A673 (cell line): Measurements from ENCODE around the gene CREB5. TPM values are rescaled to one million over a fixed set of nuclear protein-coding genes. Genes with fewer than 3 reads are reported as not detected.

ENCODE experiments used
- Bru-seq: library from RNA; stranded (reverse); fragments of 400-500 nt; gene quantifications from one replicate; lab custom pipeline; 2021; lab: Mats Ljungman, UMichigan
- BruChase-seq, 2 experiments: library from RNA; stranded (reverse); fragments of 400-500 nt; gene quantifications; one replicate each; lab custom pipeline; 2021; lab: Mats Ljungman, UMichigan
- BruUV-seq: library from RNA; stranded (reverse); fragments of 400-500 nt; replicated peaks from 2 replicates; lab custom pipeline; 2021; lab: Mats Ljungman, UMichigan
- CTCF ChIA-PET: fragments of 300-600 bp; sonication (Branson Sonifier 250); formaldehyde crosslinking; loops from one replicate; lab custom pipeline; 2022; ENCODE audit warnings: antibody characterized with exemption; lab: Charles Lee
- POLR2A ChIA-PET: fragments of 300-600 bp; sonication (Branson Sonifier 250); formaldehyde crosslinking; loops from one replicate; lab custom pipeline; 2022; ENCODE audit warnings: antibody characterized with exemption; ENCODE audit not compliant: low non-redundant PET; lab: Charles Lee
- DNase-seq: peaks from one replicate; pipeline ENCODE4 v3.0.0-alpha.2; 2015; ENCODE audit warnings: low spot score
- H3K27ac ChIP-seq: fragments of 200-600 bp; sonication (generic); 2 replicates; pipeline ENCODE4 v1.5.1; 2016; ENCODE audit warnings: mixed run types, low read depth, mild to moderate bottlenecking, mixed read lengths, antibody characterized with exemption, low read length; ENCODE audit not compliant: poor library complexity, severe bottlenecking
- H3K27me3 ChIP-seq: fragments of 200-600 bp; sonication (generic); replicated peaks from 2 replicates; pipeline ENCODE4 v1.6.1; 2017; ENCODE audit warnings: mixed run types, low read depth, mild to moderate bottlenecking, mixed read lengths, antibody characterized with exemption, low read length; ENCODE audit not compliant: insufficient read depth, poor library complexity
- H3K36me3 ChIP-seq: fragments of 200-600 bp; sonication (generic); 2 replicates; pipeline ENCODE4 v1.6.1; 2016; ENCODE audit warnings: mixed run types, mild to moderate bottlenecking, mixed read lengths, antibody characterized with exemption, low read length; ENCODE audit not compliant: insufficient read depth, poor library complexity, severe bottlenecking
- H3K4me1 ChIP-seq: fragments of 200-600 bp; sonication (generic); 2 replicates; pipeline ENCODE4 v1.6.1; 2017; ENCODE audit warnings: mixed run types, mild to moderate bottlenecking, mixed read lengths, antibody characterized with exemption, low read length; ENCODE audit not compliant: insufficient read depth, poor library complexity, severe bottlenecking
- H3K4me3 ChIP-seq: fragments of 200-600 bp; sonication (generic); 2 replicates; pipeline ENCODE4 v1.5.1; 2016; ENCODE audit warnings: low read depth, mixed run types, mild to moderate bottlenecking, mixed read lengths, low read length; ENCODE audit not compliant: poor library complexity, severe bottlenecking
- H3K9me3 ChIP-seq: fragments of 200-600 bp; sonication (generic); 2 replicates; pipeline ENCODE4 v1.6.1; 2016; ENCODE audit warnings: mixed run types, low read depth, mild to moderate bottlenecking, mixed read lengths, antibody characterized with exemption, low read length; ENCODE audit not compliant: poor library complexity, severe bottlenecking
- EZH2 ChIP-seq: fragments of 200-600 bp; sonication (generic); IDR thresholded peaks from 2 replicates; pipeline ENCODE4 v1.6.1; 2017; ENCODE audit warnings: borderline replicate concordance, low read depth, mild to moderate bottlenecking, mixed read lengths, antibody characterized with exemption, low read length; ENCODE audit not compliant: poor library complexity, severe bottlenecking
- intact Hi-C: fragments of 100-400 bp; cut with micrococcal nuclease; formaldehyde crosslinking; loops from one replicate; pipeline ENCODE4 v1.10.0; 2022; ENCODE audit not compliant: unreplicated experiment
- long read RNA-seq: library from polyadenylated mRNA; stranded (forward); transcript quantifications from one replicate; pipeline ENCODE4 v2.0.0, GENCODE V29; 2022
- total RNA-seq: library from RNA; stranded (reverse); gene quantifications from 2 replicates; pipeline ENCODE4 v1.2.3, GENCODE V29; 2021
- TF ChIP-seq, protein P1 (sequence below): fragments of 300-800, 200-600 bp; sonication (generic); conservative IDR thresholded peaks from 2 replicates; pipeline ENCODE4 v1.5.1; 2017; ENCODE audit warnings: low read depth, mild to moderate bottlenecking, antibody characterized with exemption, low read length, moderate library complexity, mixed read lengths

Gene CREB5, protein sequence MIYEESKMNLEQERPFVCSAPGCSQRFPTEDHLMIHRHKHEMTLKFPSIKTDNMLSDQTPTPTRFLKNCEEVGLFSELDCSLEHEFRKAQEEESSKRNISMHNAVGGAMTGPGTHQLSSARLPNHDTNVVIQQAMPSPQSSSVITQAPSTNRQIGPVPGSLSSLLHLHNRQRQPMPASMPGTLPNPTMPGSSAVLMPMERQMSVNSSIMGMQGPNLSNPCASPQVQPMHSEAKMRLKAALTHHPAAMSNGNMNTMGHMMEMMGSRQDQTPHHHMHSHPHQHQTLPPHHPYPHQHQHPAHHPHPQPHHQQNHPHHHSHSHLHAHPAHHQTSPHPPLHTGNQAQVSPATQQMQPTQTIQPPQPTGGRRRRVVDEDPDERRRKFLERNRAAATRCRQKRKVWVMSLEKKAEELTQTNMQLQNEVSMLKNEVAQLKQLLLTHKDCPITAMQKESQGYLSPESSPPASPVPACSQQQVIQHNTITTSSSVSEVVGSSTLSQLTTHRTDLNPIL
- total RNA-seq: 7.1 and 10.3 TPM in 2 replicates
- percentile 51 among the genes with signal in this experiment for Bru-seq, nascent RNA
- percentile 44 among the genes with signal in this experiment for BruChase-seq, experiment 1, labeled RNA remaining after a 2-hour chase
- BruChase-seq, experiment 2, labeled RNA remaining after a 6-hour chase: percentile 42 among the genes with signal in this experiment
- long read RNA-seq, partial matches to known transcripts: 3 of 14 reads
- long read RNA-seq, other reads (novel, unspliced or antisense): 6 of 14 reads

- Histone ChIP-seq H3K27ac (no peak within 1 kb of the TSS), H3K9me3 (no peaks in the 10 kb centered on the region), H3K4me3 (no peak within 1 kb of the TSS), H3K27me3 (peaks cover 76% of the 10 kb centered on the region), H3K4me1 (peaks cover 4% of the 10 kb centered on the region), H3K36me3 (no peaks in the 10 kb centered on the region)
- TF ChIP-seq, protein P1, sequence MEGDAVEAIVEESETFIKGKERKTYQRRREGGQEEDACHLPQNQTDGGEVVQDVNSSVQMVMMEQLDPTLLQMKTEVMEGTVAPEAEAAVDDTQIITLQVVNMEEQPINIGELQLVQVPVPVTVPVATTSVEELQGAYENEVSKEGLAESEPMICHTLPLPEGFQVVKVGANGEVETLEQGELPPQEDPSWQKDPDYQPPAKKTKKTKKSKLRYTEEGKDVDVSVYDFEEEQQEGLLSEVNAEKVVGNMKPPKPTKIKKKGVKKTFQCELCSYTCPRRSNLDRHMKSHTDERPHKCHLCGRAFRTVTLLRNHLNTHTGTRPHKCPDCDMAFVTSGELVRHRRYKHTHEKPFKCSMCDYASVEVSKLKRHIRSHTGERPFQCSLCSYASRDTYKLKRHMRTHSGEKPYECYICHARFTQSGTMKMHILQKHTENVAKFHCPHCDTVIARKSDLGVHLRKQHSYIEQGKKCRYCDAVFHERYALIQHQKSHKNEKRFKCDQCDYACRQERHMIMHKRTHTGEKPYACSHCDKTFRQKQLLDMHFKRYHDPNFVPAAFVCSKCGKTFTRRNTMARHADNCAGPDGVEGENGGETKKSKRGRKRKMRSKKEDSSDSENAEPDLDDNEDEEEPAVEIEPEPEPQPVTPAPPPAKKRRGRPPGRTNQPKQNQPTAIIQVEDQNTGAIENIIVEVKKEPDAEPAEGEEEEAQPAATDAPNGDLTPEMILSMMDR: peak; percentile 36
- no peak for TF ChIP-seq EZH2
- DNase-seq: no peak
- CTCF ChIA-PET: no interaction called here
- POLR2A ChIA-PET: no interaction called here
- no TSS peak for BruUV-seq
- intact Hi-C loops: no loop called here
These were observed at the start of gene CREB5 for GRCh38 chr7:28411876-28412662. TSS of gene CREB5 (plus strand) at chr7:28412518. CDS start at chr7:28412915, 397 bp downstream.

DNA sequence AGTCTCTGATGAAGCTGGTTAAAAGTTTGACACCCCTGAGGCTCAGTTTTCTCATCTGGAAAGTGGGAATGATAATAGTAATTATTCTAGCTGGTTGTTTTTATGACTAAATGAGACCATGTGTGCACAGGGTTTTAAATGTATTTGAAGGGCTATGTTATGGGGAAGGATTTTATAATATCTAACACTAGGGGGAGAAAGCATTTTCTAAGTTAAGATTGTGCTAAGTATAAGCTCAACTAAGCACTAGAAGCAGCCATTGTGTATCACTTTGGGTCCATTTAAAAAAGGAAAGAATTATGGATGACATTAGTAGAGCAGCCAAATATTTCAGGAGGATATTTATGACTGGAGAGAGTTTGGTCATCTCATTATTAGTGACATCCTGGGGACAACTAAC is 49.5 kb upstream of the CREB5 start:
- ChIA-PET CTCF (no interaction called here), POLR2A (no interaction called here)
- H3K36me3 ChIP-seq: no peaks in the 10 kb centered on the region
- no peaks in the 10 kb centered on the region for H3K9me3 ChIP-seq
- DNase-seq: no peak
- no TSS peak for BruUV-seq
- H3K27me3 ChIP-seq: no peaks in the 10 kb centered on the region
- no peaks in the 10 kb centered on the region for H3K4me1 ChIP-seq
- no peak overlapping the region for H3K27ac ChIP-seq
- TF ChIP-seq, protein P1: peak; percentile 31; the same call in 1 of the 2 replicates
- no peak for TF ChIP-seq EZH2
- intact Hi-C loops: no loop called here
- H3K4me3 ChIP-seq: no peak overlapping the region

- no peaks in the 10 kb centered on the region for H3K36me3 ChIP-seq
- H3K27ac ChIP-seq: no peak overlapping the region
- no TSS peak for BruUV-seq
- TF ChIP-seq EZH2: no peak
- TF ChIP-seq, protein P1: peak; percentile 34; the same call in 1 of the 2 replicates
- H3K4me3 ChIP-seq: no peak overlapping the region
- DNase-seq: no peak
- CTCF ChIA-PET: no interaction called here
- POLR2A ChIA-PET: no interaction called here
- H3K4me1 ChIP-seq: no peaks in the 10 kb centered on the region
- no peaks in the 10 kb centered on the region for H3K27me3 ChIP-seq
- intact Hi-C loops: no loop called here
- no peaks in the 10 kb centered on the region for H3K9me3 ChIP-seq
These were observed 48.2 kb upstream of the CREB5 start for GRCh38 chr7:28364082-28364481.
